Smooth muscle cell of bladder (primary cell): ENCODE results near the gene SEC22C. TPM values are rescaled to one million over a fixed set of nuclear protein-coding genes. Genes with fewer than 3 reads are reported as not detected.

Experiments
- total RNA-seq: library from RNA; depleted of rRNA; stranded (reverse); fragments of >200 nt; gene quantifications from 2 replicates; pipeline ENCODE4 v1.2.3, GENCODE V29; 2014

The SEC22C gene
- total RNA-seq: 44.1 and 51.1 TPM in 2 replicates

DNA sequence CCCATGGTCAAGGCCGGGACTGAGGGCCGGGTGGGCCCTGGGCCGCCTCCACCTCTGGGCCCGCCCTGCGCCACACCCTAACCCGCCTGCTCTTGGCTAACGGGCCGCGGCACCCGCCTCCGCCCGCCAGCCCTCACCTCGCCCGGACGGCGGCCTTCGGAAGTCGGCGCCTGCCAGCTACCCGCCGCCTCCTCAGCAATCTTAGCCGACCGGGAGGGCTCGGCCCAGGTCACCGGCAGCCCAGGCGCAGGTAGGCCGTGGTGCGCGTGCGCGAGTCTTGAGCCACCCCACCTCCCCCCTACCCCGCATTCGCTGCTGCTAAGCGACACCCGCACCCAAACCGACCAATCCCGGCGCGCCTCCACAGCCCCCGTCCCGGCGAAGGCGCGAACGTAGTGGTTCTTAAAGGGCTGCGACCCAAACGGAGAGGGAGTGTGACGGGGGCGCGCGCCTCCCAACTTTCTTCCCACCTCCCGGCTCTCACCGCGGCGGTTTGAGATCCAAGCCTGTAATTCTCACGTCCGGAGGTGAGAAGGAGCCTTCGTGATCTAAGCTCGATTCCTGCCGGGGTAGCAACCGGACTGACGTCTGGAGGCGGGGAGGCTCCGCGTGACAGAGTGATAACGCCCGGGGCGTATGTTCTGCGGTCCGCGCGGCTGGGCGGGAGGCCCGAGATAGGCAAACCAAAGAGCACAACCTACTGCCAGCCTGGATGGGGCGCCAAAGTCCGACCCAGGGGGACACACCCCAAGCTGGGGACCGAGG is at the start of gene SEC22C:
TSS of gene SEC22C (minus strand) at position 259 of the 765 bp plus-strand sequence. CDS start 12,921 bp downstream, outside the sequence.

DNA sequence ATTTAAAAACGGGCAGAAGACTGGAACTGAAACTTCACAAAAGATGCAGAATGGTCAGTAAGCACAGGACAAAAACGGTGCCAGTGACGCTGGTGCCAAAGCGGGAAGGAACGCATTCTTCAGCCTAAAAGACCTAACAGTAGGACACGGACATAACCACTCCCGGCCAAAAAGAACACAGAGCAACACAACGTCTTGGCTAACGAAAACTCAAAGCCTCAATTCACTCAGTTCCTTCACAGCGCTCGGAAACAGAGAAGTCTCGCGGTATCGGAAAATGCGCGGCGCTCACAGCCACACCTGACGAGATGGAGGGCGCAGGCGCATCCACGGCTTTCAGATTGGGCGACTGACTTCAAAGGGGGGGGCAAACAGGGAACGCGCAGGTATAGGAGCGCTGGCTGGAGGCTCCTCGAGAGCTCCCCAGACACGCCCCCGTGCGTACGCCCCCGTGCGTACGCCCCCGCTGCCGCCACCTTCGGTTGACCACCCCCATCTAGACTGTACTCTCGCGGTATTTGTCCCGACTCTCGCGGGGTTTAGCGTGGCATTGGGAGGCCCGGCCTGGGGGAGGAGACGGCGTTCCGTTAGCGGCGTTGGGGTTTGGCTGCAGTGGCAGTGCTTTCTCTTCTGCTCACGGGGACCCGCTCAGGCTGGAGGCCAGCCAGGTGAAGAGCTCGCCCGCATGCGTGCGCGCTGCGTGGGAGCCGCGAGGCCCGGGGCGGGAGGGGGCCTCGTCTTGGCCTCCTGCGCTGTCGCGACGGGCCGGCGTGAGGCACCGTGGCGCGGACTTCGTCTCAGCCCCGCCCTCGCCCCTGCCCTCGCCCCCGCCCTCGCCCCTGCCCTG is 18.6 kb upstream of the SEC22C start, which contains the start of gene NKTR:
TSS of gene NKTR (plus strand) at position 576 of the 847 bp plus-strand sequence. CDS start 321 bp downstream, outside the sequence.

GRCh38 chr3:42502429-42503250 is 79.1 kb downstream of the SEC22C start, which contains the start of gene VIPR1:
VIPR1 (plus strand) TSS chr3:42502643; CDS start chr3:42502736, 93 bp downstream.

Other genes with a start within 250 kb of the SEC22C start
- gene LYZL4, start 171.4 kb downstream of the SEC22C start, total RNA-seq: not detected in 2 replicates
- not detected in 2 replicates for gene VIPR1, start 79.3 kb downstream of the SEC22C start, total RNA-seq
- 16.6 and 22.8 TPM in 2 replicates for gene SS18L2, start 8.9 kb upstream of the SEC22C start, total RNA-seq
- gene NKTR, start 18.7 kb upstream of the SEC22C start, total RNA-seq: 40.0 and 42.5 TPM in 2 replicates
- 21.5 and 38.2 TPM in 2 replicates for gene ZBTB47, start 71.7 kb upstream of the SEC22C start, total RNA-seq
- not detected in 2 replicates for gene KLHL40, start 103.6 kb upstream of the SEC22C start, total RNA-seq
- gene HHATL, start 120.8 kb upstream of the SEC22C start, total RNA-seq: not detected in 2 replicates
- gene CCDC13, start 191.3 kb upstream of the SEC22C start, total RNA-seq: 0.74 and 1.1 TPM in 2 replicates
- 103 and 123 TPM in 2 replicates for gene HIGD1A, start 222.5 kb upstream of the SEC22C start, total RNA-seq
- 0.09 and 0.28 TPM in 2 replicates for gene ACKR2, start 227.5 kb upstream of the SEC22C start, total RNA-seq